Esophagus muscularis mucosa (tissue), 4 donors: Measurements from ENCODE around the gene ALCAM.

ENCODE experiments used
- CTCF ChIP-seq, 3 experiments: fragments of 200-600 bp in 2 of 3; fragments of 450-650 bp in 1 of 3; sonication (generic) in 2 of 3; IDR thresholded peaks; one replicate each; pipeline ENCODE4 v1.5.1; 2017 to 2019; ENCODE audit warnings: antibody characterized with exemption in 3 of 3, mild to moderate bottlenecking in 2 of 3, moderate library complexity in 1 of 3
- EP300 ChIP-seq: sonication (generic); formaldehyde crosslinking; IDR thresholded peaks from one replicate; pipeline ENCODE4 v1.6.1; 2017; ENCODE audit warnings: antibody characterized with exemption
- POLR2A ChIP-seq: fragments of 450-650 bp; IDR thresholded peaks from one replicate; pipeline ENCODE4 v1.6.1; 2017; ENCODE audit warnings: antibody characterized with exemption, moderate library complexity, mild to moderate bottlenecking, low read depth
- POLR2AphosphoS5 ChIP-seq, 2 donors: sonication (generic); formaldehyde crosslinking; IDR thresholded peaks; one replicate each; pipeline ENCODE4 v1.6.1; 2017; ENCODE audit warnings: antibody characterized with exemption in 2 of 2

GRCh38 chr3:105388176-105388575 lies 21.5 kb downstream of the ALCAM start:
- TF ChIP-seq POLR2A, result no peak
- no peak for TF ChIP-seq CTCF (IDR thresholded peaks at IDR 0.05)
- TF ChIP-seq POLR2AphosphoS5 (IDR thresholded peaks at IDR 0.05), result no peak
- no peak for TF ChIP-seq EP300
